ENCODE data around the gene TDRD1.

TDRD1 gene

GRCh38 chr10:114151486-114151885, 27.7 kb upstream of the TDRD1 start:
- H3K4me1 ChIP-seq (ENCODE audit: low read depth, poor library complexity, severe bottlenecking): no peaks in the 10 kb centered on the region
- H3K4me2 ChIP-seq: no peak overlapping the region
- H3K79me2 ChIP-seq (ENCODE audit: insufficient read depth, low read depth): no peaks in the 10 kb centered on the region
- no peak overlapping the region for H3K9ac ChIP-seq
- H3K36me3 ChIP-seq (ENCODE audit: insufficient read depth): no peaks in the 10 kb centered on the region; the same call in 1 of the 2 replicates
- no peaks in the 10 kb centered on the region for H4K20me1 ChIP-seq (ENCODE audit: insufficient read depth)
- no peaks in the 10 kb centered on the region for H3K27me3 ChIP-seq (ENCODE audit: insufficient read depth, low read depth)
- H2AFZ ChIP-seq (ENCODE audit: low read depth): no peak overlapping the region
- no peak overlapping the region for H3K27ac ChIP-seq
- TF ChIP-seq CTCF (conservative IDR thresholded peaks at IDR 0.05; ENCODE audit: low read depth, low read length): no peak
- H3K4me3 ChIP-seq (IDR thresholded peaks at IDR 0.05; ENCODE audit: insufficient read depth, low read depth, low read length): no peak overlapping the region

GRCh38 chr10:114151892-114152291, 27.3 kb upstream of the TDRD1 start:
- Histone ChIP-seq H3K4me1 (ENCODE audit: low read depth, poor library complexity, severe bottlenecking) (no peaks in the 10 kb centered on the region), H3K9ac (no peak overlapping the region), H3K4me3 (IDR thresholded peaks at IDR 0.05; ENCODE audit: insufficient read depth, low read depth, low read length) (no peak overlapping the region), H3K36me3 (ENCODE audit: insufficient read depth) (no peaks in the 10 kb centered on the region; the same call in 1 of the 2 replicates), H2AFZ (ENCODE audit: low read depth) (no peak overlapping the region), H3K27me3 (ENCODE audit: insufficient read depth, low read depth) (no peaks in the 10 kb centered on the region), H3K79me2 (ENCODE audit: insufficient read depth, low read depth) (no peaks in the 10 kb centered on the region), H3K27ac (no peak overlapping the region), H4K20me1 (ENCODE audit: insufficient read depth) (no peaks in the 10 kb centered on the region), H3K4me2 (no peak overlapping the region)
- no peak for TF ChIP-seq CTCF (conservative IDR thresholded peaks at IDR 0.05; ENCODE audit: low read depth, low read length)

GRCh38 chr10:114157912-114158311, 21.2 kb upstream of the TDRD1 start:
- H3K27ac ChIP-seq: no peak overlapping the region
- H3K27me3 ChIP-seq (ENCODE audit: insufficient read depth, low read depth): no peaks in the 10 kb centered on the region
- no peak overlapping the region for H3K9ac ChIP-seq
- 0 out of 2 replicates have a peak, but pooled peaks cover 8% of the 10 kb centered on the region for H3K79me2 ChIP-seq (ENCODE audit: insufficient read depth, low read depth)
- H3K4me2 ChIP-seq: no peak overlapping the region
- no peak overlapping the region for H2AFZ ChIP-seq (ENCODE audit: low read depth)
- H3K36me3 ChIP-seq (ENCODE audit: insufficient read depth): no peaks in the 10 kb centered on the region
- no peak for TF ChIP-seq CTCF (conservative IDR thresholded peaks at IDR 0.05; ENCODE audit: low read depth, low read length)
- H4K20me1 ChIP-seq (ENCODE audit: insufficient read depth): no peaks in the 10 kb centered on the region
- no peaks in the 10 kb centered on the region for H3K4me1 ChIP-seq (ENCODE audit: low read depth, poor library complexity, severe bottlenecking)
- no peak overlapping the region for H3K4me3 ChIP-seq (IDR thresholded peaks at IDR 0.05; ENCODE audit: insufficient read depth, low read depth, low read length)

- Histone ChIP-seq H3K4me1 (ENCODE audit: low read depth, poor library complexity, severe bottlenecking) (no peaks in the 10 kb centered on the region), H2AFZ (ENCODE audit: low read depth) (no peak overlapping the region), H3K9ac (no peak overlapping the region), H3K27me3 (ENCODE audit: insufficient read depth, low read depth) (no peaks in the 10 kb centered on the region), H3K4me3 (IDR thresholded peaks at IDR 0.05; ENCODE audit: insufficient read depth, low read depth, low read length) (no peak overlapping the region), H4K20me1 (ENCODE audit: insufficient read depth) (no peaks in the 10 kb centered on the region), H3K4me2 (no peak overlapping the region), H3K36me3 (ENCODE audit: insufficient read depth) (no peaks in the 10 kb centered on the region), H3K79me2 (ENCODE audit: insufficient read depth, low read depth) (peaks cover 18% of the 10 kb centered on the region; the same call in 1 of the 2 replicates), H3K27ac (no peak overlapping the region)
- no peak for TF ChIP-seq CTCF (conservative IDR thresholded peaks at IDR 0.05; ENCODE audit: low read depth, low read length)
These were observed 16.1 kb upstream of the TDRD1 start for GRCh38 chr10:114163062-114163461.
